SU-DHL-6 (cell line): ENCODE data around the gene FAM163B.

Source experiments
- CTCF ChIP-seq: fragments of 200-600 bp; sonication (generic); IDR thresholded peaks from one replicate; pipeline ENCODE4 v1.5.1; 2017; ENCODE audit warnings: antibody characterized with exemption, mild to moderate bottlenecking, low read length, moderate library complexity; ENCODE audit not compliant: insufficient read depth, poor library complexity, severe bottlenecking
- EZH2phosphoT487 ChIP-seq: fragments of 200-600 bp; sonication (generic), shearing (Covaris generic); conservative IDR thresholded peaks from 2 replicates; pipeline ENCODE4 v1.6.1; 2018; ENCODE audit warnings: mild to moderate bottlenecking, antibody characterized with exemption, low read length, moderate library complexity, mixed read lengths

- TF ChIP-seq CTCF (no peak), EZH2phosphoT487 (no peak)
Observed at GRCh38 chr9:133636902-133637301, 27.7 kb upstream of the FAM163B start.
